Brain pericyte (primary cell): ENCODE results near the gene DPYSL5.
"Not testable (repeated sequence)": the region's sequence is repeated elsewhere in the genome, so short reads cannot be mapped to it uniquely, and the experiment has no call there.

ENCODE experiments used
- DNase-seq: peaks from one replicate; pipeline ENCODE4 v3.0.0-alpha.2; 2012; ENCODE audit warnings: low read depth, low spot score

DPYSL5 gene, protein sequence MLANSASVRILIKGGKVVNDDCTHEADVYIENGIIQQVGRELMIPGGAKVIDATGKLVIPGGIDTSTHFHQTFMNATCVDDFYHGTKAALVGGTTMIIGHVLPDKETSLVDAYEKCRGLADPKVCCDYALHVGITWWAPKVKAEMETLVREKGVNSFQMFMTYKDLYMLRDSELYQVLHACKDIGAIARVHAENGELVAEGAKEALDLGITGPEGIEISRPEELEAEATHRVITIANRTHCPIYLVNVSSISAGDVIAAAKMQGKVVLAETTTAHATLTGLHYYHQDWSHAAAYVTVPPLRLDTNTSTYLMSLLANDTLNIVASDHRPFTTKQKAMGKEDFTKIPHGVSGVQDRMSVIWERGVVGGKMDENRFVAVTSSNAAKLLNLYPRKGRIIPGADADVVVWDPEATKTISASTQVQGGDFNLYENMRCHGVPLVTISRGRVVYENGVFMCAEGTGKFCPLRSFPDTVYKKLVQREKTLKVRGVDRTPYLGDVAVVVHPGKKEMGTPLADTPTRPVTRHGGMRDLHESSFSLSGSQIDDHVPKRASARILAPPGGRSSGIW

DNA sequence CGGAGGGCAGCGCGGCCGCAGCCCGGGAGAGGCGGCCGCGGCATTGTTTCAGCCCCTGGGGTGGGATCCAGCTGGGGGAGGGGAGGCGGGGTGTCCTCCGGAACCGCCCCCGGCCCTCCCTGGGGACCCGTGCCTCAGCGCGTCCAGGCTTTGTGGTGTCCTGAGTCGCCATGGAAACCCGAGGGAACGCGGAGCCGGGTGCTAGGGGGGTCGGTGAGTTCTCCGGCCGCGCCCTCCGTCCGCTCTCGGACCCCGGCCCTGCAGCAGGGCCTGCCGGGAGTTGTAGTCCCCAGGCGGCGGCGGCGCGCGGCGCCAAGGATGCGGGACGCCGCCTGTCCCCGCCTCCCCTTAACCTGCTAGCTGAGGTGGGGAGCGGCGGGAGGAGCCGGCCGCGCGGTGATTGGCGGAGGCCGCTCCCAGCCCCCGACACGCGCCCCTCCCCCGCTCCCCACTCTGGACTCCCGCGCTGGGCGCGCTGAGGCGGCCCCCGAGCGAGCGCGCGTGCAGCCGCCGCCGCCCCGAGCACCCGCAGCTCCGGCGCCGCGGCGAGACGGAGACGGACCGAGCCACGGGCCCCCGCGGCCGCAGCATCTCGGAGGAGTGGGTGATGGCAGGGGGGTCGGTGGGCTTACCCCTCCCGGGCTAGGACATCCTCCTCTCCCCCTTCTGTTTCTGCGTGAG lies at the start of gene DPYSL5:
Gene DPYSL5, plus strand, starts transcription at position 478 of the 681 bp plus-strand sequence. CDS start 50,368 bp downstream, outside the sequence.
- no peak for DNase-seq

DNA sequence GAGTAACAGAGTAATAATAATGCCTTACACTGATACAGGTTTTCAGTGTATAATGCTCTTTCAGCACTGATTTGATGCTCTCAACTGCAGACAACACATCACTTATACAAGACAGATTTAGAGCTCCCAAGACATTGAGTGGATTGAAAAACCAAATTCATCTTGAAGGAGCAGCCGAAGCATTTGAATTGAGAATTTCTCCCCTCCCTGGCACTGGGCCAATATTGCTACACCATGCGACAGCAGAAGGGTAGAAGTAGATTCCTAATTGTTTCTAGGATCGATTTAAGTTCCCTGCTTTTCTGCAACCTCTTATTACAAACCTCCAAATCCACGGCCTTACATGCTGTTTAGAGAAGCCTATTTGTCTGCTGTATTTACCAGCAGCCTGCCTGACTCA lies 46.6 kb upstream of the DPYSL5 start:
- no peak for DNase-seq

DNA sequence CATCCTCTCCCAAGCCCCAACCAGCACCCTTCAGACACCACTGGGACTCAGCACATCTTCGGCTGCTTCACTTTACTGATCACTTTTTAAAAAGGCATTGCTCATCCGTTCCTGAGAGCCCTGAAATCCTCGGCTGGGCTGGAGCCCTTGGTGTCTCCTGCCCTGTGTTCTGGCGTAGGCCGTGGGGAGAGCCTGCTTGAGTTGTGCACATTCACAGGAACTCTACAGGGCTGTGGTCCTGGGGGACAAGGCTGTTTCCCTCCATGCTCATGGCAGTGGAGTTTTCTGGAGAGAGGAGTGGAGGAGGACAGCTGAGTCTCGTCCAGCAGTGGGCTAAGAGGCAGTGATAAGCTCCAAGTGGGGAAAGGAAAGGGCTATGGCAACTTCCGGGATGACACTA lies 46.1 kb upstream of the DPYSL5 start:
- no peak for DNase-seq

DNA sequence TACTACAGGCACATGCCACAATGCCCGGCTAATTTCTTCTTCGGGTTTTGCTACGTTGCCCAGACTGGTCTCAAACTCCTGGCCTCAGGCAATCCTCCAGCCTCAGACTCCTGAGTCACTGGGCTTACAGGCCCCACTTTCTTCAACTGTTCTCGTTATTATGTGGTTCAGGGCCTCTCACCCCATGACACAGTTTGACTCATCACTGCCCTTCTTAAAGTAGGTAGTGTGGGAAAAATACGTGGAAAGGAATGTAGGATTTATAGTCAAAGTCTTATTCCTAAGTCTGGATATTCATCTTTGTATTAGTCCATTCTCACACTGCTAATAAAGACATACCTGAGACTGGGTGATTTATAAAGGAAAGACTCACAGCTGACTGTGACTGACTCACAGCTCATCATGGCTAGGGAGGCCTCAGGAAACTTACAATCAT lies 42.7 kb upstream of the DPYSL5 start:
- DNase-seq: no peak

DNA sequence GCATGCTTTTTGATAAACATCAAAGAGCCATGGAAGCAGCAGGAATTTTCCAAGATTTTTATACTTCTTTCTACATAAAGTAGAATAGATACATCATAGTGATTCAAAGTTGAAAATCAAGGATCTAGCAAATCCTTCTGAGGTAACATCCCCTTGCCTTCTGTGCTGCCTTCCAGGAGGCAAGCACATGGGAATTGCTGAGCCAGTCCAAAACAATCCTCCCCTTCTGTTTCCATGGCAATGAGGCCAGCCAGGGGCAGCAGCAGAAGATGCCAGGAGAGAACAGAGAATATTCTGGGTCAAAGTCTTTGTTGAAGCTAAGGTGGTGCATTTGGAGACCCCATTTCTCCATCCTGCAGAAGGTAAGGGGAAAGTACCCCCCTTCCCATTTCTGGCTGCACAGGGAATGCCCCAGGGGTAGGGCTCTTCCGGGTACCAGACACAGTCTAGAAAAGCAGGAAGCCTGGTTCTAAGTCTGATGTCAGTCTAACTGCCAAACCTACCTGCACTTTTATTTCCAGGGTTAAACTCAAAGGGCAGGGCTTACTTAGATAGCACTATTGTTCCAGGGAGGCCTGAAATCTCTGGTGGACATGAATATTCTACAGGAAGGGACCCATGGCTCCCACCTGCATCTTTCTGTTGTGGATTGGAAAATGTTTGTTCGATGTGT lies 40.0 kb upstream of the DPYSL5 start:
- DNase-seq: no peak

DNA sequence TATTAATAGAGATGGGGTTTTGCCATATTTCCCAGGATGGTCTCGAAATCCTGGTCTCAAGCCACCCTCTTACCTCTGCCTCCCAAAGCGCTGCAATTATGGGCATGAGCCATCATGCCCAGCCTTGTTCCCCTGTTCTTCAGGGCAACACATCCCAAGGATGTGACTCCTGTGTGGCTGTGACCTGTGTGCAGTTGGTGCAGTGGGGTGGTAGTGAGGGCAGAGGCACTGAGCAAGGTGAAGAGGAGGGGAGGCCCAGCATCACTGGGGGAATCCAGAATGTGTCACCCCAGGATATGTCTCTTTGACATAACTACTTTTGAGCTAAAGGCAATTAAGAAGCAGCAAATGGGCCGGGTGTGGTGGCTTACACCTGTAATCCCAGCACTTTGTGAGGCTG lies 38.7 kb upstream of the DPYSL5 start:
- no peak for DNase-seq

DNA sequence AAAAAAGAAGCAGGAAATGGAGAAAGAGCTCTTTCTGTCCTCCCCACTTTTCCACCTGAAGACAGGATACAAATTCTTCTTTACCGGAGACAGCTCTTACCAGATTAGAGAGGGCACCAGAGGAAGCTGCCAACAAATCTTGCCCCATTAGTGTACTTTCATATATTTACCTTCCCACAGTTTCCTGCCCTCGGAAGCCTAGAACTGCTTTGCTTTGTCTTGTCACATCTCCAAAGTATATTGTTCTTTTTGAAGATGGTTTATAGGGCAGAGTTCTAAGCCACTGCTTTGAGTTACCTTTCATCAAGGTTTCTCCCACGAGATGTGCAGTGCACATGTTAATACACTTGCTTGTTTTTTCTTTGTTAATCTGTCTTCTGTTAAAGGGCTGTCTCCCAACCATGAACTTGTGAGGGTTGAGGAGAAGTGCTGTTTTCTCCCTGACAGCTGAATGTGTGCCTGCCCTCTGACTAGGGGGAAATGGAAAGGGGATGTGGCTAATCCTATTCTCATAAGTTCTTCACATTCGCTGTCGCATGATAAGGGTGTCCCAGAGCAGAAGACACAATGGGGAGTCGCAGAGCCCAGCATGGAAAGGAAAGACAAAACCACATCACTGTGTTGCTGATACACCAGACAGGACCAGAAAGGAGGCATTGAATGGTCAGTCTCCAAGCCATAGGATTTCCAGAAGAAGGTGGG lies 37.9 kb upstream of the DPYSL5 start:
- no peak for DNase-seq

DNA sequence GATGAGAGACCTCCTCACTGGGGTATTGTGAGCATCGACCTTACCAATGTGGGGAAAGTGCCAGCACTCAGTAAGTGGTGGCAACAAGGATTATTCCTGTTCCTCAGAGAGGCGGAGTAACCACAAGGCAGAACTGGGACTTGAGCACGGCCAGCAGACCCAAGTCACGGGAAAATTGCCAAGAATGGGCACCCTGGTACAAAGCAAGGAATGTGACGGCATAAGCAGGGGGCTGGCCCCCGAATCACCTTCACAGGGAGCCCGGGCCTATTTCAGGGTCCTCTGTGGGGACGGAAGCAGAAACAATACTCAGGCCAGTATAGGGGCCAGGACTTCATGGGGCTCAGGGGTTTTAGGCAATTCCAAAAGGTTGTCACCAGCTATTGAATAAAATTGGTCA lies 36.7 kb upstream of the DPYSL5 start:
- DNase-seq: no peak

DNA sequence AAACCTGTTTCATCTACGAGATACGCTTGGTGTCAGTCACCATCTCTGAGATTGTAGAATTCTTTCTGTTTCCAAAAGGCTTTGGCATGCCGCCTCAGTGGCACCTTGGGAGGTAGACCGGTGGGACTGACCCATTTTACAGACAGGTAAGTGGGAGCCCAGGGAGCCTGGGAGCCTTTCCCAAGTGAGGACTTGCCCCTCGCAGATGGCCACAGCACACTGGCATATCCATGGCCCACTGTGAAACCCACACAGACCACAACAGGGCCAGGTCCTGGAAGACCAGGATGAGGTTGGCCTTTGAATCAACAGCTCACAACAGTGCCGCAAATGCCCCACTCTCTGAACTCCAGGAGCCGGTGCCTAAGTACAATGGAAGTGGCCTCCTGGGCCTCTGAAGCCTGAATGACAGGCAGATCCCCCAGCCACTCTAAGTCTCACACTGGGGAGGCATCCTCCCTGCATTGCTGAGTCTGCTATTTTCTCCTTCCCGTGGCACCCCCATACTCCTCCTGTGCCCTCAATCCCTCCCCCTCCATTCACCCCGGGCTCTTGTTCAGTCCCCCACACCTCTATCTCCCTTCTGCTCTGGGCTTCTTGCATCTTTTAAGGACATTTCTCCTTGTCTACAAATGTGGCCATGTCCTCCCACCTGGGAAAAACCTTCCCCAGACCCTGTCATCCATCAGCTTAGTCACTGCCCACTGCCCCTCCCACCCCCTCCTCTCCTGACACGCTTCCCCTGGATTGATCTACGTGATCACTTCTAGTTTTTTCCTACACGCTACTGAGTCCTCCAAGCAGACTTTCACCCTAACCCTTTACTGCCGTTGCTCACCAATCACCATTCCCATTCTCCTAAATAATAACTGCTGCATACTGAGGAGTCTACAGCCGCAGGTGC lies 35.9 kb upstream of the DPYSL5 start:
- DNase-seq: no peak

DNA sequence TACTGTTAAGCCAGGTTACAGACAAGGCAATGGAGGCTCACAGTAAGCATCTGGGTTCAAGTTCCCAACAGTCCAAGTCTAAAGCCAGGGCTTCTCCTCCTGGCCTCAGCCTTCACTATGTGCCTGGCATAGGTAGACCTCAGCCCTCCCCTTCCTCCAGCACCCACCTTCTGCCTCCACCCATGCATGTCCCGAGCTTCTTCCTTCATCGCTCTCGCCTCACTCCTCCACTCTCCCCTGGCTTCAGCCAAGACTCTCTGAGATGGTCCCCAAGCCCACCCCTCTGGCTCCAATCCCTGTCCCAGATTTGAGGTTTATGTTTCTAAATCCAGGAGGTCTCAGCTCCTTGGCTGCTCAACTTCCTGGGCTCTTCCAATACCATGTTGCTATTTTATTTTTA lies 35.2 kb upstream of the DPYSL5 start:
- DNase-seq: no peak

DNA sequence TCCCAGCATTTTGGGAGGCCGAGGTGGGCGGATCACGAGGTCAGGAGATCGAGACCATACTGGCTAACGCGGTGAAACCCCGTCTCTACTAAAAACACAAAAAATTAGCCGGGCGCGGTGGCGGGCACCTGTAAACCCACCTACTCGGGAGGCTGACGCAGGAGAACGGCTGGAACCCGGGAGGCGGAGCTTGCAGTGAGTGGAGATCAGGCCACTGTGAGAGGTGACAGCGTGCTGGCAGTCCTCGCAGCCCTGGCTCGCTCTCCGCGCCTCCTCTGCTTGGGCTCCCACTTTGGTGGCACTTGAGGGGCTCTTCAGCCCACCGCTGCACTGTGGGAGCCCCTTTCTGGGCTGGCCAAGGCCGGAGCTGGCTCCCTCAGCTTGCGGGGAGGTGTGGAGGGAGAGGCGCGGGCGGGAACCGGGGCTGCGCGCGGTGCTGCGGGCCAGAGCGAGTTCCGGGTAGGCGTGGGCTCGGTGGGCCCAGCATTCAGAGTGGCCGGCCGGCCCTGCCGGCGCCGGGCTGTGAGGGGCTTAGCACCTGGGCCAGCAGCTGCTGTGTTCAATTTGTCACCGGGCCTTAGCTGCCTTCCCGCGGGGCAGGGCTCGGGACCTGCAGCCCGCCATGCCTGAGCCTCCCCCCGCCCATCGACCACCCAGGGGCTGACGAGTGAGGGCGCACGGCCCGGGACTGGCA lies 33.7 kb upstream of the DPYSL5 start:
- not testable (repeated sequence) for DNase-seq

DNA sequence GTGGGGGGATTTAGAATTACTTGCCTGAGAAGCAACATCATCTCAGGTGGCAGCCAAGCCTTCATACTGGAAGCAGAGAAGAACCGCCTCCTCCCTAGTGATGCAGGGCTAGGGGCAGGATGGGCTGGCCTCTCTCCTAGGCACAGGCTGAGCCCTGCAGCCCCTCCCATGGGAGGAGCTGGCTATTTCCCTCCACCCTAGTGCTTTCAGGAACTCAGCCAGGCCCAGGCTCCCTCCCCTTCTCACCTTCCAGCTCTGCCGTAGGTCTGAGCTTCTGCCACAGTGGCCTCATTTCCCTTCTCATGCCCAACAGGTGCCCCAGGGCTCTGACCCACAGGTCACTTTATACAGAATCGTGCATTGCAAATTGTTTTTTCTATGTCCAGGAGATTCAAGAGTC lies 31.0 kb upstream of the DPYSL5 start:
- no peak for DNase-seq

DNA sequence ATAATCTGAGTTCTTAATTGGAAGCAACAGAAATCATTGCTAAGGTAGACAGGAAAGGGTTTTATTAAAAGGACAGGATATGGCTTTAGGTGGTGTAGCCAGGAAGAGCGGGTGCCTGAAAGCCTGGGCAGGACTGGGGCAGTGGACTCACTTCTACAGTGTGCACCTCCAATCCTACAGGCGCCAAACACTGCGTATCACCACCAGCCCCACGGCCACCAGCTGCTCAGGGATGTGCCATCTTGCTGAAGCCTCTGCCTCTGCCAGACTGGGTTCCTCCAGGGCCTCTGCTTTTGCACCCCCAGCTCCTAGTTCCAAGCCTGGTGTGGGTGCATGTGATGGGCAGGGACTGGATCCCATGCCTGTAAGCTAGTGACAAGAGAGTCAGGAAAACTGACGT lies 29.7 kb upstream of the DPYSL5 start:
- no peak for DNase-seq

DNA sequence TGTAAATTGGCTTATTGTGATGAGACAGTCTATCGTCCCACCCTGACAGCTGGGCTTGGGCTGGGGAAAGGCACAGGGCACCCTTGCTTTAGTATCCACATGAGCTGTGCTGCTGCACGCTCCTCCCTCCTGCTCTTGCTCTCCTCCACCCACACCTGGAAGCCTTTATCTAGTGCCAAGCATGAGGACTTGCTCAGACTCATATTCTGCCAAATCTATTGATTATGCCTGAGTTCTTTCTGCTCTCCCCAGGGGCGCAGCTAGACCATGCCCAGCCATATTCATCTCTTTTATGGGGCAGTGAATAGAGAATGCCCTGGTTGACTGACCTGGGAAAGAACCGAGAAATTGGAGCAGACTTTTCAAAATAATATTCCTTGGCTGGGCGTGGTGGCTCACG lies 29.0 kb upstream of the DPYSL5 start:
- no peak for DNase-seq

DNA sequence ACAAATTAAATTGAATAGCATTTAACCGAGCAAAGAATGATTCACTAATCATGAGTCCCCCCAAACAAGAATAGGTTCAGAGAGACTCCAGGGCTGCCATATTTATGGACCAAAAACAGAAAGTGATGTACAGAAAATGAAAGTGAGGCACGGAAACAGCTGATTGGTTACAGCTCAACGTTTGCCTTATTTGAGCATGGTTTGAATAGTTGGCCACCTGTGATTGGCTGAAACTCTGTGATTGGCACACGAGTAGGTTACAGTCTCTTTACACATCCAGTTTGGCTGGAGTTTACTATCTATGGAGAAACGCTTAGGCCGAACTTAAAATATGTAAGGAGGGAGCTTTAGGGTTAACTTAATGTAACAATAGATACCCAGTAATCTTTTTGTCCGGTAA lies 27.0 kb upstream of the DPYSL5 start:
- DNase-seq: no peak

DNA sequence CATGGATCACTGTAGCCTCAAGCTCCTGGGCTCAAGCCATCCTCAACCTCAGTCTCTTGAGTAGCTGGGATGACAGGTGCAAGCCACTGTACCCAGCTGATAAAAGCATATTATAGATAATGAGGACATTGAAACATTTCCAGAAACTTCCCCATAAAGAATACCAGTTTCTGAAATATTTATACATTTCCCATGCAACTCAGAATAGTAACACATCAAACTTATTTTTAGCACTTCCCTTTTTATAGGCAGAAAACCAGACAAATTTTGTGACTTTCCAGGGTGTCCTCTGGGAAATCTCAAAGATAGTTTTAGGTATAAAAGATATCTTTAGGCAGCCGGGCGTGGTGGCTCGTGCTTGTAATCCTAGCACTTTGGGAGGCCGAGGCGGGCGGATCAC lies 25.1 kb upstream of the DPYSL5 start:
- no peak for DNase-seq

DNA sequence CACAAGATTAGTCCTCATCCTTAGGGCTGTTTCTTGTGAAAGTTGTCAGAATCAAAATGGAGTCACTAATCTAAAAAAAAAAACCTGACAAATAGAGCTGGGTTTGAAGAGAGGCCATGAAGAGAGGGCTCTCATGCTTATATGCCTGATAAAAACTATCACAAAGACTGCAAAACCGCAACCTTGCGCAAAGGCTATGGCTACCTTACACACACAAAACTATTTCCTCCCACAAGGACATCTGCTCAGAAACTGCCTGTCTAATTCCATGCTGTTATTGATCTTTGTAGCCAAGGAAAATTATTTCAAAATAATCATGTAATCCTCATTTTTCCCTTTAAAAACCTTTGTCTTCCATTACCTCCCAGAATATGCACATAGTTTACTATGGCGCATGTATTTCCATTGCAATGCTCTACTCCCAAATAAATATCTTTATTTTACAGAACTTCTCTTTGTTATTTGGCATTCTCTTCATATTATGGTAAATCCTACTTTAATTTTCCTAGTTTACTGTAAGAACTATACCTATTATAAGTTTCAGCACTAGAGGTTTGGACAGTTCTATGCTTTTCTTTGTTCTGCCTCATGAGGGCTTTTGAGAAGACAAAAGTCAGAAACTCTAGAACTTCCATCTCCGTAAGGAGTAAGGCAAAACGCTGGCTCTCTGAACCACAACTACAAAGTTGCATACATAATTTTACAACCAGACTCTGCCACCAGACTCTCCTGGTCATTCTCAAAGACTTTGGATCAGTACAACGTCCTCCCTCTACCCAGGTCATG lies 9.6 kb upstream of the DPYSL5 start:
- DNase-seq: no peak

DNA sequence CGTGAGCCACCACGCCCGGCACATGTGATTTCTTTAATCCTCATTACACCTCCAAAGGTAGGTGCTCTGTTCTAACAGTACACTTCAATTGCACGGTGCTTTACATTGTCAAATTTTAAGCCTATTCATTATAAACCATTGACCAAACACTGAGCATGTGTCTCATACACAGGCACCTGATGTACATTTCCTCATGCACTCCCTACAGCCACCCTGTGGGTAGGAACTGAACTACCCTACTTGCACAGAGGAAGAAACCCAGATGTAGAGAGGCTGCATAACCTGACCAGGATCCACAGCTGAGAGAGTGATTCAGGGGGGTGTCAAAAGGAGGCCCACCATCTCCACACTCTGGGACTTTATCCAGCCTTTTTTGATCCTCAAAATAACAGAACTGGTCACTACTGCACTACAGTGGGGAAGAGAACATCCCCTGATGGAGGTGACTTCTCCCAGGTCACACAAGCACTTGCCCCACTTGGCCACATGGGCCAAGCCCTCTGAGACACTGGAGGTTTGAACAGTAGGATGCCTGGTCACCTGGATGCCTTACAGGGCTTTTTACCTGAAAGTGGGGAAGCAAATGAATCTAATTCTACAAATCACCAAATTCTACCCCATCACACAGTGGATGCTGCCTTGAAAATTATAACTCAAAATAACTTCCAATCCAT lies 6.9 kb upstream of the DPYSL5 start:
- no peak for DNase-seq

DNA sequence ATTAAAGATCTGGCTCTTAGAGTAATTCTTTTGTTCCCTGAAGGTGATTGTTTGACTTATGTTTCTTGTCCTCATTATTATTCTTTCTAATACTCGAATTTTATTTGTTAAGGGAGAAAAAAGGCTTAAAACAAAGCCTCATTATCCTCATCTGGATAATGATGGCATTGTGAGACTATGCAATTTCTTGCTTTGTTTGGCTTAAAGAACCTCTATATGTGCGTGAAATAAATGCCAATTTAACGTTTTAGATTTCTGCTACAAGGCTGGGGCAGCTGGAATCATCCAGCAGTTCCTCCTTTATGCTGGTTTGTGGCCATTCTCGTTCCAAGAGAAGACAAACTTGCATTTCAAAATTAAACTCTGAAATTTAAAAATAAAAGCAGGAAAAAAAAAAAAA lies 4.9 kb upstream of the DPYSL5 start:
- DNase-seq: no peak
